ENCODE results near the gene ADAMTSL5. TPM values are rescaled to one million over a fixed set of nuclear protein-coding genes. Genes with fewer than 3 reads are reported as not detected.

The ADAMTSL5 gene
- total RNA-seq, 4 donors from 2014 or later = 17.4 to 54.8 (median 42.6) TPM

DNA sequence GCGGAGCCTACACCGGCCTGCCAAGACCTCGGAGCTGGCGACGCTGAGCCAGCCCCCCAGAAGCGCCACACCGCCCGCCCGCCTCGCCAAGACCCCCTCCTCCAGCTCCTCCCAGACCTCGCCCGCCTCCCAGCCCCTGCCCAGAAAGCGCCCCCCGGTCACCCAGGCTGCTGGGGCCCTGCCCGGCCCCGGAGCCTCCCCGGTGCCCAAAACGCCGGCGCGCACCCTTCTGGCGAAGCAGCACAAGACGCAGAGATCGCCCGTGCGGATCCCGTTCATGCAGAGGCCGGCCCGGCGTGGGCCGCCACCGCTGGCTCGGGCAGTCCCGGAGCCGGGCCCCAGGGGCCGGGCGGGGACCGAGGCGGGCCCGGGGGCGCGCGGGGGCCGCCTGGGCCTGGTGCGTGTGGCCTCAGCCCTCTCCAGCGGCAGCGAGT lies 44.0 kb downstream of the ADAMTSL5 start:
- no peak for DNase-seq (ENCODE audit: low spot score in 2 of 2)
- TF ChIP-seq EP300 (IDR thresholded peaks at IDR 0.05) (no peak), POLR2A (IDR thresholded peaks at IDR 0.05) (no peak)
- TF ChIP-seq, protein P1, sequence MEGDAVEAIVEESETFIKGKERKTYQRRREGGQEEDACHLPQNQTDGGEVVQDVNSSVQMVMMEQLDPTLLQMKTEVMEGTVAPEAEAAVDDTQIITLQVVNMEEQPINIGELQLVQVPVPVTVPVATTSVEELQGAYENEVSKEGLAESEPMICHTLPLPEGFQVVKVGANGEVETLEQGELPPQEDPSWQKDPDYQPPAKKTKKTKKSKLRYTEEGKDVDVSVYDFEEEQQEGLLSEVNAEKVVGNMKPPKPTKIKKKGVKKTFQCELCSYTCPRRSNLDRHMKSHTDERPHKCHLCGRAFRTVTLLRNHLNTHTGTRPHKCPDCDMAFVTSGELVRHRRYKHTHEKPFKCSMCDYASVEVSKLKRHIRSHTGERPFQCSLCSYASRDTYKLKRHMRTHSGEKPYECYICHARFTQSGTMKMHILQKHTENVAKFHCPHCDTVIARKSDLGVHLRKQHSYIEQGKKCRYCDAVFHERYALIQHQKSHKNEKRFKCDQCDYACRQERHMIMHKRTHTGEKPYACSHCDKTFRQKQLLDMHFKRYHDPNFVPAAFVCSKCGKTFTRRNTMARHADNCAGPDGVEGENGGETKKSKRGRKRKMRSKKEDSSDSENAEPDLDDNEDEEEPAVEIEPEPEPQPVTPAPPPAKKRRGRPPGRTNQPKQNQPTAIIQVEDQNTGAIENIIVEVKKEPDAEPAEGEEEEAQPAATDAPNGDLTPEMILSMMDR (IDR thresholded peaks at IDR 0.05) = no peak
- 13 to 28% methylated on average over 8 to 19 of the region's 47 CpGs for WGBS, 2 donors
- peaks cover 0 to 83% (median 45%) of the 10 kb centered on the region in 4 donors for H3K4me1 ChIP-seq
- peaks cover 0 to 19% (median 0%) of the 10 kb centered on the region in 3 donors for H3K36me3 ChIP-seq
- H3K9me3 ChIP-seq = no peaks in the 10 kb centered on the region
- H3K27ac ChIP-seq = peak overlapping the region in 1 of 4 donors; percentile 28
- H3K4me3 ChIP-seq = peak overlapping the region in 1 of 4 donors; percentile 50
- H3K27me3 ChIP-seq = peaks cover 2 to 75% of the 10 kb centered on the region in 2 donors

DNA sequence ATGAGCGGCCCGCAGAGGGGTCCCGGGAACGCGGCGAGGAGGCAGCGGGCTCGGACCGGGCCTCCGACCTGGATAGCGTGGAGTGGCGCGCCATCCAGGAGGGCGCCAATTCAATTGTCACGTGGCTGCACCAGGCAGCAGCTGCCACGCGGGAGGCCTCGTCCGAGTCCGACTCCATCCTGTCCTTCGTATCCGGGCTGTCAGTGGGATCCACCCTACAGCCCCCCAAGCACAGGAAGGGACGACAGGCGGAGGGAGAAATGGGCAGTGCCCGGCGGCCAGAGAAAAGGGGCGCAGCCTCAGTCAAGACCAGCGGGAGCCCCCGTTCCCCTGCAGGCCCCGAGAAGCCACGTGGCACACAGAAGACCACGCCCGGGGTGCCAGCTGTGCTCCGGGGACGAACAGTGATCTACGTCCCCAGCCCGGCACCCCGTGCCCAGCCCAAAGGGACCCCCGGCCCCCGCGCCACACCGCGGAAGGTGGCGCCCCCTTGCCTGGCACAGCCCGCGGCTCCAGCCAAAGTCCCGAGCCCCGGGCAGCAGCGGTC lies 44.5 kb downstream of the ADAMTSL5 start:
- H3K9me3 ChIP-seq = no peaks in the 10 kb centered on the region
- H3K27me3 ChIP-seq = peaks cover 2 to 70% of the 10 kb centered on the region in 2 donors
- WGBS, 2 donors = 31 to 35% methylated on average over 29 to 30 of the region's 49 CpGs
- DNase-seq (ENCODE audit: low spot score in 2 of 2) = no peak
- H3K27ac ChIP-seq = peak overlapping the region in 1 of 4 donors; percentile 28
- TF ChIP-seq EP300 (IDR thresholded peaks at IDR 0.05) (no peak), POLR2A (IDR thresholded peaks at IDR 0.05) (no peak)
- TF ChIP-seq, protein P1 (IDR thresholded peaks at IDR 0.05) = no peak
- H3K36me3 ChIP-seq = peaks cover 0 to 19% (median 0%) of the 10 kb centered on the region in 3 donors
- H3K4me1 ChIP-seq = peaks cover 0 to 78% (median 45%) of the 10 kb centered on the region in 4 donors
- H3K4me3 ChIP-seq = peak overlapping the region in 1 of 4 donors; percentile 50

DNA sequence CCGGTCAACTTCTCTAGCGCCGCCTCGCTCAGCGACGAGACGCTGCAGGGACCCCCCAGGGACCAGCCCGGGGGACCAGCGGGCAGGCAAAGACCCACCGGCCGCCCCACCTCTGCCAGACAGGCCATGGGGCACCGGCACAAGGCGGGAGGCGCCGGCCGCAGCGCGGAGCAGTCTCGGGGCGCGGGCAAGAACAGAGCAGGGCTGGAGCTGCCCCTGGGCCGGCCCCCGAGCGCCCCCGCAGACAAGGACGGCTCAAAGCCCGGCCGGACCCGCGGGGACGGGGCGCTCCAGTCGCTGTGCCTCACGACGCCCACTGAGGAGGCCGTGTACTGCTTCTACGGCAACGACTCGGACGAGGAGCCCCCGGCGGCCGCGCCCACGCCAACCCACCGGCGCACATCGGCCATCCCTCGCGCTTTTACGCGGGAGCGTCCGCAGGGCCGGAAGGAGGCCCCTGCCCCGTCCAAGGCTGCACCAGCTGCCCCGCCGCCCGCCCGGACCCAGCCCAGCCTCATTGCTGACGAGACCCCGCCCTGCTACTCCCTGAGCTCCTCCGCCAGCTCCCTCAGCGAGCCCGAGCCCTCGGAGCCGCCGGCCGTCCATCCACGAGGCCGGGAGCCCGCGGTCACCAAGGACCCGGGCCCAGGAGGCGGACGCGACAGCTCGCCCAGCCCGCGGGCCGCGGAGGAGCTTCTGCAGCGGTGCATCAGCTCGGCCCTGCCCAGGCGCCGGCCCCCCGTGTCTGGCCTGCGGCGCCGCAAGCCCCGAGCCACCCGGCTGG lies 45.1 kb downstream of the ADAMTSL5 start:
- H3K27ac ChIP-seq = no peak overlapping the region
- no peaks in the 10 kb centered on the region for H3K9me3 ChIP-seq
- DNase-seq (ENCODE audit: low spot score in 2 of 2) = no peak
- H3K27me3 ChIP-seq = peaks cover 2 to 63% of the 10 kb centered on the region in 2 donors
- H3K36me3 ChIP-seq = peaks cover 0 to 19% (median 0%) of the 10 kb centered on the region in 3 donors
- H3K4me1 ChIP-seq = peaks cover 0 to 71% (median 45%) of the 10 kb centered on the region in 4 donors
- H3K4me3 ChIP-seq = peak overlapping the region in 1 of 4 donors; percentile 10
- no peak for TF ChIP-seq EP300 (IDR thresholded peaks at IDR 0.05)
- TF ChIP-seq, protein P1 (IDR thresholded peaks at IDR 0.05) = no peak
- TF ChIP-seq POLR2A (IDR thresholded peaks at IDR 0.05) = no peak
- WGBS, 2 donors = 31 to 35% methylated on average over 16 to 75 of the region's 92 CpGs

DNA sequence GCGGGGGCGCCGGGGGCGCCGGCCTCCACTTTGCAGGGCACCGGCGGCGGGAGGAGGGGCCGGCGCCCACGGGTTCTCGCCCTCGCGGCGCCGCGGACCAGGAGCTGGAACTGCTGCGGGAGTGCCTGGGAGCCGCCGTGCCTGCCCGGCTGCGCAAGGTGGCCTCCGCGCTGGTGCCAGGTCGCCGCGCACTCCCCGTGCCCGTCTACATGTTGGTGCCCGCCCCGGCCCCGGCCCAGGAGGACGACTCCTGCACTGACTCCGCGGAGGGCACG lies 45.7 kb downstream of the ADAMTSL5 start:
- H3K4me1 ChIP-seq = peaks cover 0 to 66% (median 45%) of the 10 kb centered on the region in 4 donors
- H3K36me3 ChIP-seq = peaks cover 0 to 20% (median 0%) of the 10 kb centered on the region in 3 donors
- no peak overlapping the region for H3K27ac ChIP-seq
- H3K4me3 ChIP-seq = no peak overlapping the region
- TF ChIP-seq, protein P1 (IDR thresholded peaks at IDR 0.05) = no peak
- no peak for TF ChIP-seq EP300 (IDR thresholded peaks at IDR 0.05)
- TF ChIP-seq POLR2A (IDR thresholded peaks at IDR 0.05) = no peak
- 16% methylated on average over 20 of the region's 36 CpGs; no CpG with 5 or more reads in 1 of the 2 donors for WGBS, 2 donors
- DNase-seq (ENCODE audit: low spot score in 2 of 2) = no peak
- H3K9me3 ChIP-seq = no peaks in the 10 kb centered on the region
- H3K27me3 ChIP-seq = peaks cover 2 to 58% of the 10 kb centered on the region in 2 donors
